A673 (cell line): ENCODE results near the gene CTNNBL1.

Experiments used
- CTCF ChIP-seq: fragments of 300-800, 200-600 bp; sonication (generic); conservative IDR thresholded peaks from 2 replicates; pipeline ENCODE4 v1.5.1; 2017; ENCODE audit warnings: low read depth, mild to moderate bottlenecking, antibody characterized with exemption, low read length, moderate library complexity, mixed read lengths
- EZH2 ChIP-seq: fragments of 200-600 bp; sonication (generic); IDR thresholded peaks from 2 replicates; pipeline ENCODE4 v1.6.1; 2017; ENCODE audit warnings: borderline replicate concordance, low read depth, mild to moderate bottlenecking, mixed read lengths, antibody characterized with exemption, low read length; ENCODE audit not compliant: poor library complexity, severe bottlenecking

GRCh38 chr20:37914367-37914671 is 220.5 kb downstream of the CTNNBL1 start:
- no peak for TF ChIP-seq EZH2
- no peak for TF ChIP-seq CTCF
